Smooth muscle cell (in vitro differentiated cells): ENCODE measurements around the gene UXT. TPM values are rescaled to one million over a fixed set of nuclear protein-coding genes. Genes with fewer than 3 reads are reported as not detected.
"Not testable (repeated sequence)": the region's sequence is repeated elsewhere in the genome, so short reads cannot be mapped to it uniquely, and the experiment has no call there.

Source experiments
- DNase-seq: peaks from one replicate; lab custom pipeline; 2025; ENCODE audit not compliant: unreplicated experiment; lab: John Stamatoyannopoulos, UW
- H2AFZ ChIP-seq: fragments of 200-600 bp; sonication (generic); 2 replicates; pipeline ENCODE4 v1.6.0; 2016; ENCODE audit warnings: antibody characterized with exemption, low read depth, mild to moderate bottlenecking
- H3F3A ChIP-seq: fragments of 200-600 bp; sonication (generic); 2 replicates; pipeline ENCODE4 v1.6.0; 2017; ENCODE audit warnings: antibody characterized with exemption, low read depth
- H3K27ac ChIP-seq: fragments of 200-600 bp; sonication (generic); 2 replicates; pipeline ENCODE4 v1.5.1; 2016; ENCODE audit warnings: low read depth, mild to moderate bottlenecking
- H3K27me3 ChIP-seq: fragments of 200-600 bp; sonication (generic); 2 replicates; pipeline ENCODE4 v1.6.1; 2016; ENCODE audit warnings: low read depth, mild to moderate bottlenecking
- H3K36me3 ChIP-seq: fragments of 200-600 bp; sonication (generic); 2 replicates; pipeline ENCODE4 v1.5.1; 2016; ENCODE audit warnings: low read depth
- H3K4me1 ChIP-seq: fragments of 200-600 bp; sonication (generic); 2 replicates; pipeline ENCODE4 v1.5.1; 2016; ENCODE audit warnings: low read depth
- H3K4me2 ChIP-seq: fragments of 200-600 bp; sonication (generic); 2 replicates; pipeline ENCODE4 v1.6.0; 2016; ENCODE audit warnings: mild to moderate bottlenecking
- H3K4me3 ChIP-seq: fragments of 200-600 bp; sonication (generic); 2 replicates; pipeline ENCODE4 v1.5.1; 2016; ENCODE audit warnings: mild to moderate bottlenecking
- H3K79me2 ChIP-seq: fragments of 200-600 bp; sonication (generic); 2 replicates; pipeline ENCODE4 v1.6.0; 2016; ENCODE audit warnings: low read depth, mild to moderate bottlenecking
- H3K9ac ChIP-seq: fragments of 200-600 bp; sonication (generic); 2 replicates; pipeline ENCODE4 v1.6.0; 2016; ENCODE audit warnings: low read depth
- H3K9me3 ChIP-seq: fragments of 200-600 bp; sonication (generic); replicated peaks from 2 replicates; pipeline ENCODE4 v1.5.1; 2016; ENCODE audit warnings: low read depth
- H4K20me1 ChIP-seq: fragments of 200-600 bp; sonication (generic); 2 replicates; pipeline ENCODE4 v1.6.0; 2016; ENCODE audit warnings: low read depth
- WGBS: methylation state at CpG from one replicate; pipeline ENCODE4 v1.1.7; 2016; ENCODE audit warnings: low lambda C conversion rate; 5-methylcytosine and 5-hydroxymethylcytosine counted together
- polyA plus RNA-seq: library from polyadenylated mRNA; unstranded; fragments of >200 nt; fragmentation: Nextera tagmentation; extraction: Ambion mirVana; gene quantifications from 2 replicates; pipeline ENCODE4 v1.2.1, GENCODE V29; 2016
- total RNA-seq: library from RNA; depleted of rRNA; stranded (reverse); fragments of >200 nt; gene quantifications from 2 replicates; pipeline ENCODE4 v1.2.3, GENCODE V29; 2014
- TF ChIP-seq, protein P1 (sequence below): fragments of 200-600 bp; sonication (generic); IDR thresholded peaks from 2 replicates; pipeline ENCODE4 v1.5.1; 2017; ENCODE audit warnings: borderline replicate concordance, mild to moderate bottlenecking, antibody characterized with exemption; ENCODE audit not compliant: insufficient read depth, poor library complexity, severe bottlenecking

Gene UXT
- total and polyA plus RNA-seq, 2 experiments from 2014 or later: 204 to 230 TPM

DNA sequence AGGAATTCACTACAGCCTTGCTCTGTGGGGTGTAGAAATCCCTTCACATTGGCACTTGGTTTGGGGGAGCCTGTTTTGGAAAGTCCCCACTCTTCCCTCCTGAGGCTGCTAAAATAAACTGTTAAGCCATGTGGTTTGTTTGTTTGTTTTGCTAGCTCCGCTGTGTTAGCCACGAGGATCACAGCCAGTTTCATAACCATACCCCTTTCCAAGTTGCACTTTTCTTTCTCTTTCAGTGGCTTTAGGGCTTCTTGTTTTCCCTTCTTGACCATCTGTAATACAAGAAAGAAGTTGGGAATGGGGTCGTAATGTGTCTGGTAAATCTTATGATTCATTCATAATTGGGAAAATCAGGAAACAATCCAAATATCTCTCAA is 24.8 kb upstream of the UXT start:
- Histone ChIP-seq H3K79me2 (no peaks in the 10 kb centered on the region), H3K9ac (no peak overlapping the region), H4K20me1 (no peaks in the 10 kb centered on the region), H3K27ac (no peak overlapping the region), H2AFZ (no peak overlapping the region), H3K9me3 (no peaks in the 10 kb centered on the region), H3F3A (no peaks in the 10 kb centered on the region), H3K27me3 (no peaks in the 10 kb centered on the region), H3K4me1 (no peaks in the 10 kb centered on the region), H3K4me3 (no peak overlapping the region), H3K36me3 (no peaks in the 10 kb centered on the region), H3K4me2 (no peak overlapping the region)
- TF ChIP-seq, protein P1, sequence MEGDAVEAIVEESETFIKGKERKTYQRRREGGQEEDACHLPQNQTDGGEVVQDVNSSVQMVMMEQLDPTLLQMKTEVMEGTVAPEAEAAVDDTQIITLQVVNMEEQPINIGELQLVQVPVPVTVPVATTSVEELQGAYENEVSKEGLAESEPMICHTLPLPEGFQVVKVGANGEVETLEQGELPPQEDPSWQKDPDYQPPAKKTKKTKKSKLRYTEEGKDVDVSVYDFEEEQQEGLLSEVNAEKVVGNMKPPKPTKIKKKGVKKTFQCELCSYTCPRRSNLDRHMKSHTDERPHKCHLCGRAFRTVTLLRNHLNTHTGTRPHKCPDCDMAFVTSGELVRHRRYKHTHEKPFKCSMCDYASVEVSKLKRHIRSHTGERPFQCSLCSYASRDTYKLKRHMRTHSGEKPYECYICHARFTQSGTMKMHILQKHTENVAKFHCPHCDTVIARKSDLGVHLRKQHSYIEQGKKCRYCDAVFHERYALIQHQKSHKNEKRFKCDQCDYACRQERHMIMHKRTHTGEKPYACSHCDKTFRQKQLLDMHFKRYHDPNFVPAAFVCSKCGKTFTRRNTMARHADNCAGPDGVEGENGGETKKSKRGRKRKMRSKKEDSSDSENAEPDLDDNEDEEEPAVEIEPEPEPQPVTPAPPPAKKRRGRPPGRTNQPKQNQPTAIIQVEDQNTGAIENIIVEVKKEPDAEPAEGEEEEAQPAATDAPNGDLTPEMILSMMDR: no peak
- no peak for DNase-seq
- WGBS: 53% methylated on average over 3 of the region's 3 CpGs

DNA sequence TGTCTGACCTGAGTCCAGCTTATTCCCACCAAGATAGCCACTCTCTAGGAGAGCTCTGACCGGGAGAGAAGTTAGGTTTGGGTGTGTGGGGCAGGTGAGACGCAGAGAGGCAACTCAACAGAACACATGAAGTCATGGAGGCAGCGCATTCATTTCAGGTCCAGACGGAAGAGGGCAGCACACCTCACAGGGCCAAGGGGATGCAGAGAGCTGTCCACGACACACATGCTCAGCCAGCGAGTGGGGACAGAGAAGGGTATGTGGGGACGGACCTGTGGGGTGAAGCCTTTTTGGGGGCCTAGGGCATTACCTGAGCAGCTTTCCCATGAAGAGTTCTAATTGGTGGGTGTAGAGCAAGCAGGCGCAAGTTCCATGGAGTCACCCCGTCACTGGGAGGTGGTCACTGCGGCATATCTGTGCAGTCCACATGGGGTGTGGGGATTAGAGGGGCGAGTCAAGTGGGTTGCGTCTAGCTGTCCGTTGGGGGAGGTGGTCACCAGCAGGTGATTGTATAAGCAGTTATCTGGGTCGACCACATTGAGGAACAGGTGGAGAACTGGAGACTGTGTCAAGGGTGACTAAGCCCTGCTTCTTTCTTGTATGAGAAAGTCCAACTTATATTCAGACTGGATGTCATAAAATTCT is 24.3 kb upstream of the UXT start:
- no peak overlapping the region for H2AFZ ChIP-seq
- no peak for DNase-seq
- H4K20me1 ChIP-seq: no peaks in the 10 kb centered on the region
- H3K4me2 ChIP-seq: no peak overlapping the region
- no peak overlapping the region for H3K4me3 ChIP-seq
- no peaks in the 10 kb centered on the region for H3K9me3 ChIP-seq
- 85% methylated on average over 14 of the region's 14 CpGs for WGBS
- no peaks in the 10 kb centered on the region for H3K36me3 ChIP-seq
- H3K27me3 ChIP-seq: no peaks in the 10 kb centered on the region
- H3F3A ChIP-seq: no peaks in the 10 kb centered on the region
- no peaks in the 10 kb centered on the region for H3K79me2 ChIP-seq
- TF ChIP-seq, protein P1: no peak
- H3K4me1 ChIP-seq: no peaks in the 10 kb centered on the region
- no peak overlapping the region for H3K9ac ChIP-seq
- no peak overlapping the region for H3K27ac ChIP-seq

DNA sequence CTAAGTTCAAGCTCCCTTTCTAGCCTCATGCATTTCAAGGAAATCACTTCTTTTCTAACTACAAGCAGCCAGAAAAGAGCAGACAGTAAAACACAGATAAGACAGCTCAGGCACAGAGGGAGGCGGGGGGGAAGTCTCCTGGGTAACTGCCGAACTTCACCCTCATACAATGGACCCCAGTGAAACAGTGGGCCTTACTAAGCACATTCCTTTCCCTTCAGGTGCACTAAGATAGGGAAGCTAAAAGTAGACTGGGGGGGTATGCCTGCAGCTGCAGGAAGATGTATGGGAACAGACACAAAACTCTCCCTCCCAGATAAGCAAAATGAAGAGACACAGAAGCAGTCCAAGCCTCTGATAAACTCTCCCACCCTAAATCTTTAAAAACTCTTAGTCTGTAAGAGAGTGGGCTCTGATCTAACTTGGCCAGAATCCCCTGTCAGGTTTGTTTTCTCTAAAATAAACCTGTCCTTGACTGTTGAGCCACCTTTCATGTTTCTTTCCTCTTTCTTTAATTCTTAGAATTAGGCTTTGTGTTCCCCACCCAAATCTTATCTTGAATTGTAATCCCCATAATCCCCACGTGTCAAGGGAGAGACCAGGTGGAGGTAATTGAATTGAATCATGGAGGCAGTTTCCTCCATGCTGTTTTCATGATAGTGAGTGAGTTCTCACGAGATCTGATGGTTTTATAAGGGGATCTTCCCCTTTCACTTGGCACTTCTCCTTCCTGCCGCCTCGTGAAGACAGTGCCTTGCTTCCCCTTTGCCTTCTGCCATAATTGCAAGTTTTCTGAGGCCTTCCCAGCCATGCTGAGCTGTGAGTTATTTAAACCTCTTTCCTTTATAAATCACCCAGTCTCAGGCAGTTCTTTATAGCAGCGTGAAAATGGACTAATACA is 17.2 kb upstream of the UXT start:
- not testable (repeated sequence) for H3K27me3 ChIP-seq, H3K4me3 ChIP-seq, H3K9ac ChIP-seq, H3K4me1 ChIP-seq, H3K27ac ChIP-seq, H3F3A ChIP-seq, H2AFZ ChIP-seq, DNase-seq, H3K4me2 ChIP-seq, H3K79me2 ChIP-seq, H4K20me1 ChIP-seq, H3K36me3 ChIP-seq, H3K9me3 ChIP-seq
- 77% methylated on average over 7 of the region's 7 CpGs for WGBS

DNA sequence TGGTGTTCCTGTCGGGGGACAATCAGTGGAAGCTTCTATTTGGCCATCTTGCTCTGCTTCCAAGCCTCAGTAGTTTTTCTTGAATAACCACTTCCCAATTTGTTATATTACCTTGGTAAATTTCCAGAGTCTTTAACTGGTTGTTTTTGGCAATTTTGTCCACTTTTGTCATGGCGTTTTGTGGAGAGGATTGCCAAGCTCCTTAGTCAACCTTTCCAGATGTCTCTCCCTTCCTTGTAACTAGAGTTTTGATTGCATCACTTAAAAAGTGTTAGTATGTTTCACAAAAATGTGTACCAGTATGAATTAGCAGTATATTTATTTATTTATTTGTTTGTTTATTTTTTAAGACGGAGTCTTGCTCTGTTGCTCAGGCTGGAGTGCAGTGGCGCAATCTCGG is 15.8 kb upstream of the UXT start:
- H2AFZ ChIP-seq: no peak overlapping the region
- H3K36me3 ChIP-seq: no peaks in the 10 kb centered on the region
- no peak overlapping the region for H3K27ac ChIP-seq
- H3K4me3 ChIP-seq: no peak overlapping the region
- H3K4me2 ChIP-seq: no peak overlapping the region
- no peaks in the 10 kb centered on the region for H4K20me1 ChIP-seq
- H3F3A ChIP-seq: no peaks in the 10 kb centered on the region
- WGBS: 74% methylated on average over 5 of the region's 5 CpGs
- no peak overlapping the region for H3K9ac ChIP-seq
- no peaks in the 10 kb centered on the region for H3K9me3 ChIP-seq
- DNase-seq: no peak
- H3K79me2 ChIP-seq: no peaks in the 10 kb centered on the region
- no peaks in the 10 kb centered on the region for H3K4me1 ChIP-seq
- TF ChIP-seq, protein P1: no peak
- H3K27me3 ChIP-seq: no peaks in the 10 kb centered on the region

DNA sequence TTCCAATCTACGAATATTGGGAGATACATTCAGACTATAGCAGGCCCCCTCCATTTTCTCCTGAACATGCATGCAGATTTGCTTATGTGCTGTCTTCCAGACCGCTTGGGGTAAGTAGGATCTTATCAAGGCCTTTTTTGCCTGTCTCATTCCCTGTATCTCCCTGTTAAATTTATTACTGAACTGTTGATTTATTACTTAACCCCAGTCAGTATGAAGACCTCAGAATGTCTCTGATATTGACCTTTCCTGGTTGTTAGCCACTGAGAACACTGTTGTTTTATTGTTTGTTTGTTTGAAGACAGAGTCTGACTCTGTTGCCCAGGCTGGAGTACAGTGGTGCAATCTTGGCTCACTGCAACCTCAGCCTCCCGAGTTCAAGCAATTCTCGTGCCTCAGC is 6.8 kb upstream of the UXT start:
- H3K79me2 ChIP-seq: not testable (repeated sequence)

More for the DNA sequence above, 6.8 kb upstream of the UXT start:
- not testable (repeated sequence) for H3K4me3 ChIP-seq, H2AFZ ChIP-seq, H3K27me3 ChIP-seq, H3K9ac ChIP-seq, DNase-seq, H4K20me1 ChIP-seq, H3F3A ChIP-seq, H3K36me3 ChIP-seq, H3K4me1 ChIP-seq, H3K4me2 ChIP-seq, H3K9me3 ChIP-seq
- WGBS: 66% methylated on average over 4 of the region's 4 CpGs
- peak overlapping the region; percentile 49 for H3K27ac ChIP-seq
